Measurements from ENCODE around the gene STK32C.

The STK32C gene

GRCh38 chr10:132176623-132177500, 130.9 kb downstream of the STK32C start:
- H3K4me3 ChIP-seq (replicated peaks; ENCODE audit: insufficient read depth, low read length): no peak overlapping the region
- DNase-seq (ENCODE audit: low read depth in 1 of 2, low spot score in 1 of 2): no peak

GRCh38 chr10:132175907-132176581, 131.7 kb downstream of the STK32C start:
- no peak for DNase-seq (ENCODE audit: low read depth in 1 of 2, low spot score in 1 of 2)
- no peak overlapping the region for H3K4me3 ChIP-seq (replicated peaks; ENCODE audit: insufficient read depth, low read length)
- H3K27ac ChIP-seq (replicated peaks): no peak overlapping the region
- TF ChIP-seq GABPA (IDR thresholded peaks at IDR 0.05; ENCODE audit: low read depth) (no peak), POLR2AphosphoS5 (IDR thresholded peaks at IDR 0.05; ENCODE audit: low read depth) (no peak), CTCF (IDR thresholded peaks at IDR 0.05; ENCODE audit: insufficient read depth, low read length) (no peak), SPI1 (IDR thresholded peaks at IDR 0.05; ENCODE audit: borderline replicate concordance, low read depth) (no peak)
- peaks cover 16% of the 10 kb centered on the region for H3K27me3 ChIP-seq (ENCODE audit: insufficient read depth, poor library complexity, severe bottlenecking)

More at GRCh38 chr10:132176623-132177500, 130.9 kb downstream of the STK32C start:
- Histone ChIP-seq H3K27me3 (ENCODE audit: insufficient read depth, poor library complexity, severe bottlenecking) (peaks cover 16% of the 10 kb centered on the region), H3K27ac (replicated peaks) (no peak overlapping the region)
- TF ChIP-seq CTCF (IDR thresholded peaks at IDR 0.05; ENCODE audit: insufficient read depth, low read length) (no peak), GABPA (IDR thresholded peaks at IDR 0.05; ENCODE audit: low read depth) (no peak), POLR2AphosphoS5 (IDR thresholded peaks at IDR 0.05; ENCODE audit: low read depth) (no peak), SPI1 (IDR thresholded peaks at IDR 0.05; ENCODE audit: borderline replicate concordance, low read depth) (no peak), REST (IDR thresholded peaks at IDR 0.05; ENCODE audit: insufficient replicate concordance, low read depth) (no peak)

- DNase-seq (ENCODE audit: low read depth in 1 of 2, low spot score in 1 of 2): no peak
- Histone ChIP-seq H3K27ac (replicated peaks) (no peak overlapping the region), H3K4me3 (replicated peaks; ENCODE audit: insufficient read depth, low read length) (no peak overlapping the region), H3K27me3 (ENCODE audit: insufficient read depth, poor library complexity, severe bottlenecking) (peaks cover 16% of the 10 kb centered on the region)
- no peak for TF ChIP-seq GABPA (IDR thresholded peaks at IDR 0.05; ENCODE audit: low read depth)
- TF ChIP-seq POLR2AphosphoS5 (IDR thresholded peaks at IDR 0.05; ENCODE audit: low read depth): no peak
- no peak for TF ChIP-seq CTCF (IDR thresholded peaks at IDR 0.05; ENCODE audit: insufficient read depth, low read length)
- TF ChIP-seq SPI1 (IDR thresholded peaks at IDR 0.05; ENCODE audit: borderline replicate concordance, low read depth): no peak
- TF ChIP-seq REST (IDR thresholded peaks at IDR 0.05; ENCODE audit: insufficient replicate concordance, low read depth): no peak
Measured at GRCh38 chr10:132175408-132175807, 132.3 kb downstream of the STK32C start.
